A549 treated with GW870086 at 1 μM for 4 hours (cell line): Measurements from ENCODE around the gene PPIC. TPM values are rescaled to one million over a fixed set of nuclear protein-coding genes. Genes with fewer than 3 reads are reported as not detected.

Source experiments
- total RNA-seq: library from RNA; stranded (reverse); fragments of 200-300 nt; extraction: Qiagen RNA extraction; gene quantifications from 5 replicates; pipeline ENCODE4 v1.2.3, GENCODE V29; 2022; ENCODE audit warnings: low read depth

PPIC gene
- total RNA-seq: 16.5 to 17.7 TPM (median 16.6 TPM) in 5 replicates

GRCh38 chr5:123036391-123037103, at the start of gene PPIC:
TSS of gene PPIC (minus strand) at chr5:123036725. CDS start at chr5:123036625, 100 bp downstream.

Other genes starting within 250 kb of the PPIC start
- gene SNX24, start 191.1 kb downstream of the PPIC start, total RNA-seq: 18.3 to 23.8 TPM (median 23.1 TPM) in 5 replicates
- gene PRDM6, start 52.5 kb upstream of the PPIC start, total RNA-seq: 0.03 to 0.39 TPM (median 0.19 TPM) in 5 replicates